NCI-H460 (cell line): Measurements from ENCODE around the gene MS4A4A. TPM values are rescaled to one million over a fixed set of nuclear protein-coding genes. Genes with fewer than 3 reads are reported as not detected.
A peak's percentile ranks its signal among the peaks of the same experiment; 100 is the strongest.
"Not testable (repeated sequence)": the region's sequence is repeated elsewhere in the genome, so short reads cannot be mapped to it uniquely, and the experiment has no call there.

ENCODE experiments used
- DNase-seq: peaks from one replicate; pipeline ENCODE4 v3.0.0-alpha.2; 2016; ENCODE audit warnings: low read depth; ENCODE audit errors: extremely low read depth
- total RNA-seq: library from RNA; depleted of rRNA; stranded (reverse); fragments of >200 nt; shearing (Covaris generic); gene quantifications from 2 replicates; pipeline ENCODE4 v1.2.3, GENCODE V29; 2014

Gene MS4A4A
- total RNA-seq, 1 experiment from 2014 or later = not detected

DNA sequence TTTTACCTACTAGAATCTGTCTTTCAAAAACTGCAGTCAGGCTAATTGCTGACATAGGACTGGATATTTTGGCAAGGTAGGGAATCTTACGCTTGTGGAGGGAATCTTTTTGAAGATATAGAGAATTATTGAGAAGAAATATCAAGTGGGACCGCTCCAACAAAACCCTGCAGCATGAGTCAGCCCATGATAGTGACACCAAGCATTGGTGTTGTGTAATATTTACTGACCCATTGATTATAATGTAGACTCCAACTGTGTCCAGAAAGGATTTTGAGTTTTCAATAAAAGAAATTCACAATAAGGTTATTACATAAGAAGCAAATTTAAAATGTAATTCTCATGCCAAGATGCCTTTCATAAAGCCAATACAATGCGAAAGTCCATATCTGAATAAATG, 20.7 kb downstream of the MS4A4A start:
- no peak for DNase-seq

DNA sequence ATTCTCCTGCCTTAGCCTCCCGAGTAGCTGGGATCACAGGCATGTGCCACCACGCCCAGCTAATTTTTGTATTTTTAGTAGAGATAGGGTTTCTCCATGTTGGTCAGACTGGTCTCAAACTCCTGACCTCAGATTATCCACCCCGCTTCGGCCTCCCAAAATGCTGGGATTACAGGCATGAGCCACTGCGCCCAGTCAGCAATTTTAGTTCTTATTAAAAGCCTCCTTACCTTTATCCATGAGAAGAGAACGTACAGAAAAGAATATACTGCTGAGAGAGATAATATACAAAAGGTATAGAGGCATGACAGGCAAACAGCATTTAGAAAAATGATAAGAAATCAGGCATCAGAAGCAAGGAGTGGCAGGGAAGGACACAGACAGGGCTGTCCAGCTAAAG, 21.4 kb downstream of the MS4A4A start:
- DNase-seq = not testable (repeated sequence)

DNA sequence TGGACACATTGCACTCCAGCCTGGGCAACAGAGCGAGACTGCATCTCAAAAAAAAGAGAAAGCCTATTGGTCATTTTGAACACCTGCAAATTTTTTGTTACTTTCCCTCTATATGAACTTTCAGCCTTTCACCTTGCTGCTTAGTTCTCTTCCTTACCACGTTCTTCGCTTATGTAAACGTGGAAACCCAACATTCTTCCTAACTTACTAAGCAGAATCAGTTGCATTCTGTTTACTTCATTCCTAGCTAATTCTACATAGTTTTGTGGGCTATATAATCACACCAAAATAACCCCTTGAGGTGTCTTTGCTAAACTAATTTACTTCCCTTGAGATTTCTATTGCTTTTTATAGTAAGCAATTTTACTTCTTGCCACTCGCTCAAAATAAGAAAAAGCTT, 23.2 kb downstream of the MS4A4A start:
- DNase-seq = no peak

DNA sequence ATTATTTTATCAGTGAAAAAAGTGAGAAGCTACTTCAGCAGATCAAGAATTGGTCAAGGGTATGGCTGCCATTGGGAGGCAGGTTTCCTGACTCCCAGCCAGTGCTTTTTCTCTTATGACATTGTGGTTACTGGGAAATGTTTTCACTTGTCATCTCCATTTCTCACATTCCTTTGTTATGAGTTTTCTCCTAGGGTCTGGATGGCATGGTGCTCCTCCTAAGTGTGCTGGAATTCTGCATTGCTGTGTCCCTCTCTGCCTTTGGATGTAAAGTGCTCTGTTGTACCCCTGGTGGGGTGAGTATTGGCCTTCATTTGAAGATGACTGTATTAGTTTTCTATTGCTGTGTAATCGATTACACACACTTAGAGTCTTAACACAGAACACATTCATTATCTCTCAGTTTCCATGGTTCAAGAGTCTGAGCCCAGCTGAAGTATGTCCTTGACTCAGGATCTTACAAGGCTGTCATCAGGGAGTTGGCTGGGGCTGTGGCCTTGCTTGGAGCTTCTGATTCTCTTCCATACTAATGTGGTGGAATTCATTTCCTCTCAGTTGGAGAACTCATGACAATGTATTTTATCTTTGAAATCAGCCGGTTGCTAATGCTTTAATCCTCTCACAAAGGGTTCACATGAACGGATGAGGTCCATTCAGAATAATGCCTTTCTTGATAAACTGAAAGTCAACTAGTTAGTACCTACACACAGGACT, 25.6 kb downstream of the MS4A4A start:
- DNase-seq = no peak

DNA sequence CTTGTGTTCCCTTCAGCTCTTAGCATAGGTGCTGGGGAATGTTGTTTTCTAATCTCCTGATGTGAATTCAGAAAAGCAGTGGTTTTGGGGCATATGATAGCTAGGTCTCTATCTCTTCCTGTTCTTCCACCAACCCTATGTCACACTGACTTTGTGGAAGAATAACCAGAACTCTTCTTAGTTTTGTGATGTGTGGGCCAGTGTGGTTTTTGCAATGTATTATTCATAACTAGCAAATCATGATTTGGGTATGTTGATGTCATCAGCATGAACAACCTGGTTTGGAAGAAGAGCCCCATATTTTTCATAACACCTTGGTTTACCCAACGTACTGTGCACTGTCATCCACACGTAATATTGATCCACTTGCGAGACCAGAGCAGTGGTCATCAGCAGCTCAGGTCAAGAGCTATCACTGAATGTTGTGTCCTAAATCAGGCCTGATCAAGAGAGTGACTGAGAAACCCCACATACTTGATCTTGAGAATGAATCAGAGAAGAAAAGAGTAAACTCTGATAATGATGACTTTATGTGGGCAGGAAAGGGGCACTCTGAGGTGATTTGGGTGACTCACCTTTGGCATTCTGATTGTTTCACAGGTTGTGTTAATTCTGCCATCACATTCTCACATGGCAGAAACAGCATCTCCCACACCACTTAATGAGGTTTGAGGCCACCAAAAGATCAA, 27.2 kb downstream of the MS4A4A start:
- no peak for DNase-seq

GRCh38 chr11:60310407-60310998, 30.0 kb downstream of the MS4A4A start:
- no peak for DNase-seq

GRCh38 chr11:60314635-60315321, 34.3 kb downstream of the MS4A4A start:
- no peak for DNase-seq

DNA sequence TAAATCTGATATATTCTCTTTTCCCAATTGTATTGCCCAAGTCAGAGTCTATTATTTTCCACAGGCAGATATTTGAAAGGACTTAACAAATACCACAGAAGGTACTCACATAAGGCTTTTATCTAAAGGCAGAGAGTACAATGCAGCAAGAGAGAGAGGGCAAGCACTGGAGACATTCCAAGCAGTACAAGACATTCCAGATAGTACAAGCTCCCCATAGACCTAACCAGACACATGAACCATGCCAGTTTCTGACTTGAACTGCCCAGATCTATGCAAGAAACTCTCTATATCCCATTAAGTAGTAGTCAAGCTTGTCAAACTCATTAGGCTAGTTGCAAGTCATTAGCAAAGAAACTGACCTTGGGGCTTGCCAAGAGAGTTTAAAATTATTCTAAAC, 35.4 kb downstream of the MS4A4A start:
- DNase-seq = no peak

DNA sequence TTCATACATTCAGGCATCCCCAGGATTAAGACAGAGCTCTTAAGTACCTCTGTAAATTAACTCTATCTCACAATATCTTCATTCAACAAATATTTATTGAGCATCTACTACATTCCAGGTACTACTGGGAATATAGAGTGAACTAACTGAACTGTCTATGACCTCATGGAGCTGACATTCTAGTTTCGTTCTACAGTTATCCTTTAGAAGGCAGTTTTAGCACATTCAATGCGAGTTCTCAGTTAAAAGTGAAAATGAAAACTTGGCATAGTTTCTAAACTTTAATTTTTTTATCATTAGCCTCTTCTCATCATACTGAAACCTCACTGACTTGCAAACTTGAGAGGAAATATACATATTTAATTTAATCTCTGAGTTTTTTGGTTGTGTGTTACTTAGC, 35.9 kb downstream of the MS4A4A start:
- no peak for DNase-seq

GRCh38 chr11:60318726-60319125, 38.3 kb downstream of the MS4A4A start:
- no peak for DNase-seq

GRCh38 chr11:60321051-60321450, 40.6 kb downstream of the MS4A4A start:
- no peak for DNase-seq

- no peak for DNase-seq
Measured at GRCh38 chr11:60326955-60327354, 46.5 kb downstream of the MS4A4A start, which contains the start of gene MS4A6E. Gene MS4A6E (plus strand): TSS chr11:60327255. CDS start chr11:60334896, 7,641 bp downstream.

DNA sequence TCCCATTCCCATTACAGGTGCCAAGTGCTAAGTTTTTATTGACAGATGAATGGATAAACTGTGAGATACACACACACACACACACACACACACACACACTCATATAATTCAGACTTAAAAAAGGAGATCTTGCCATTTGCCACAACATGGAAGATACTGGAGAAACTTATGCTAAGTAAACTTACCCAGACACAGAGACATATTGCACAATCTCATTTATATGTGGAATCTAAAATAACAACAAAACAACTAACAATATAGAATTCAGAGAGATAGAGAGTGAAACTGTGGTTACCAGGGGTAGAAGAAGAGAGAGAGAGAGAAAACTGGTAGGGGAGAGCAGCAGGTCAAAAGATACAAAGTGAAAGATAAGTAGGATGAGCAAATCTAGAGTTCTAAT, 48.0 kb downstream of the MS4A4A start:
- no peak for DNase-seq

DNA sequence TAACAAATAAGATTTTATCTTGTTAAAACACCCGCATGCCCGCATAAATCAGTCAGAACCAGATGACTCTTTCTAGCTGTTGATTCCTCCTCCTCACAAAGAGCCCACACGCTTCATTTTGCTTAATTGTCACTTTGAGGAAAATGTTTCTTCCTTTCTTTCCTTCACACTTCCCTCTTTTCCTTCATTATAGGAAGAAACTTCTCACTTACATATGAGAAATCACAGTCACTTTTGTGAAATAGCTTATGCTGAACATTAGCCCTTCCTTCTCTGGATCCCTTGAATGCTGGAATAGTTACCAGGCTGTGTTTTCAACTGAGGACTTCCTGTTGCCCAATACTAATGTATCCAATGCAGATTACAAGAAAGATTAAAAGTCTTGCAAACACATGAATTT, 52.4 kb downstream of the MS4A4A start:
- no peak for DNase-seq

- DNase-seq = peak; percentile 32
Measured at GRCh38 chr11:60334005-60334620, 53.6 kb downstream of the MS4A4A start.

DNA sequence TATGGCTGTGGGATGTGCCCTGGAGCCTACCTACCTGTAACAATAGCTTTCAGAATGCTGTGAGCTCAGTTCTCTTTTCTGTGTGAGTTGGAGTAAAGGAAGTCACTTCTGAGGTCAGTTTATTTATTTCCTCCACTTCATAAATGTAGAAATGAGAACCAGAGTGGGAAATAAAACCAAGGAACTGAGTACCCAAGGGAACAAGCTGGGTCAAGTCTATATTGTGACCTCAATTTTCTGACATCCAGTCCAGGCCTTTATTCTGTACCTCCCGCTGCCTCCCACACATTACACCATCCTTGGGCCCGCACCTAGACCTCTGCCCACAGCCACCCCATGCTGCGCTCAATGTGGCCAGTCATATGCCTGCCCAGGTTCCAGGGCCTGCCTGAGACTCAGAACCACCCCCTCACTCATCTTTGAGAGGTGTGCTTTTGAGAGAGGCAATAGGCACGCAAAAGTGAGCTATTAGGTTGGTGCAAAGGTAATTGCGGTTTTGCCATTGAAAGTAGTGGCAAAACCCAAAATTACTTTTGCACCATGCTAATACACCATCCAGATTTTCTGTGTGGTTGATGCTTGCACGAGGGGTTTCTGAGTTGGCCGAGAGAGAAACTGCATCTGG, 56.4 kb downstream of the MS4A4A start:
- DNase-seq = no peak

DNA sequence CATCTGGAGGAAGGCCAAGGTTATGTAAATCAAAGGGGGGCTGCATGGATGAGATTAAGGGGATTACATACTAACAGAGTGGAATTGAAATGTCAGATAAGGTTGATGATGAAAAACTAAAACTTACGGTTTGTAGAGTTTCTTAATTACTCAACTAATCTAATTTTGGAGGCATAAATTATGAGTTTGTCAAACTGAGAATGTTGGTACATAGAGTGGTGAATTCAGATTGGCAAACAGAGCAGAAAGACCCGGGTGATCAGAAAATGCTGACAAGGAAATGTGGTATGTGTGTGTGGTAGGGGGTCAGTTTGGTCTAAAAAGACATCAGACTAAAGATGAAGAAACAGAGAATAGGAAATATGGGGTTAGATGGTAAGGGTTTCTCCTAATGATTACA, 57.6 kb downstream of the MS4A4A start:
- no peak for DNase-seq

DNA sequence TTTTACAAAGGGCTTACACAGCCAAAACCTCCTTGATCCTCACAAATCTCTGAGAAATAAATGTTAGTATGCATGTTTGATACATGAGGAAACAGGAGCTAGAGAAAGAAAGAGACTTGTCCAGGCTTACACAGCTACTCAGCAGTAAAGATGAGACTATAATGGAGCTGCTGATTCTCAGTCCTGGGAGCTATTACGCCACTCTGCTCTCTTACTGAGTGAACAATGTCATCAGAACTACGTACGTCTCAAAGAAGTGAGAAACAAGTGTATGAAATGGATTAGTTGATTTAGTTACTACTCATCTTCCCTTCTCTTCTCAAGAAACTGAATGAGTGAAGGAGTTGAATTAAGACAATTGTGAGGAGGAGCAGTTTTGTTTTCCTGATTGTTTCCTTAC, 58.9 kb downstream of the MS4A4A start:
- no peak for DNase-seq

DNA sequence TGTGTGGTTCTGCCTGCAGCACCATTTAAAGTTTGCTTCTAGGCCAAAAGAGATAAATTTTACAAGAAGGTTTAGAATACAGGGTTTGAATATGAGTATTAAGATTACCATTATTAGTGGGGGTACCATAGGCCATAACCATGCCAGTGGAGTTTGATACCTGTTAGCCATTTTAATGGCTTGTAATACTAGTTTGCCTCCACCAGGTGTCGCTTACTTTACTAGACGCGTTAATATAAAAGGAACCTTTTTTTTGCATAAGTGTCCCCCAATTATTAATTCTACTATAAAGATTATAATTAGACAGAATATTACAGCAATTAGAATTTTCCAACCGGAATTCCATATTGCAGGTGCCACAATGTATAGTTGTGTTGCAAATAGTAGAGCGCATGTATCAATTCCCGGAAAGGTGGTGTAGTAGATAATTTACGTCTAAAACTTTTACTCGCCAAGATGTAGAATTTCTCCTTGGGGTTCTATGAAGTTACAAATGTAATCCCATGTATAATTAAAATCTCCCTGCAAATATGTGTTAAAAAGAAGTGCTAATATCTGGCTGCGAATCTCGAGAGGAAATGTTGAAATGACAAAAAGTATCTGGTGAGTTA, 62.7 kb downstream of the MS4A4A start:
- no peak for DNase-seq

- no peak for DNase-seq
Measured at GRCh38 chr11:60344146-60344545, 63.7 kb downstream of the MS4A4A start.
